ENCODE data around the gene CIT. TPM values are rescaled to one million over a fixed set of nuclear protein-coding genes. Genes with fewer than 3 reads are reported as not detected.

Gene CIT
- total RNA-seq, 2 experiments from 2014 or later, result 43.3 to 48.4 TPM

DNA sequence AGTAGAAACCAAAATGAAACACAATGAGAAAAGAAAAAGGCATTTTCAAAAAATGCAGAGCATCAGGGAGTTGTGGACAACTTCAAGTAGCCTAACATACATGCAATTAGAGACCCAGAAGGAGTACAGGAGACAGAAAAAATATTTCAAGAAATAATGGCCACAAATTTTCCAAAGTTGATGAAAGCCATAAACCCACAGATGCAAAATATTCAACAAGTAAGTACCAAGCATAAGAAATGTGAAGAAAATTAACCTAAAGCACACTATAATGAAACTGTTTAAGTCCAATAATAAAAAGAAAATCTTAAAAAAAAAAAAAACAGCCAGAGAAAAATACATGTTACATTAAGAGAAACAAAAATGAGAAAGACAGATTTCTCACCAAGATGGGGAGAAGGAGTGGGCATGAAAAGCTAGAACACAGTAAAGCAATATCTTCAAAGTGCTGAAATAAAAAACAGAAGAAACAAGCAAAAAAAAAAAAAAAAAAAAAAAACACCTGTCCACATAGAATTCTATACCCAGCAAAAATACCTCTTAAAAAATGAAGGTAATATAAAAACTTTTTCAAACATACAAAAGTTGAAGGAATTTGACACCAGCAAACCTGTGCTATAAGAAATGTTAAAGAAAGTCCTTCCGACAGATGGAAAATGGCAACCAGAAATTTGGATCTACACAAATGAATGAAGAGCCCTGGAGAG, 132.1 kb downstream of the CIT start:
- H3K36me3 Mint-ChIP-seq (ENCODE audit: low read depth), result peaks cover 31% of the 10 kb centered on the region
- ATAC-seq (no peak), DNase-seq (no peak)
- CTCF ChIA-PET, result no interaction called here
- no peaks in the 10 kb centered on the region for H3K4me1 Mint-ChIP-seq (ENCODE audit: low read depth)
- no peak overlapping the region for H3K27ac Mint-ChIP-seq
- no peaks in the 10 kb centered on the region for H3K27me3 Mint-ChIP-seq
- TF ChIP-seq, protein P1, sequence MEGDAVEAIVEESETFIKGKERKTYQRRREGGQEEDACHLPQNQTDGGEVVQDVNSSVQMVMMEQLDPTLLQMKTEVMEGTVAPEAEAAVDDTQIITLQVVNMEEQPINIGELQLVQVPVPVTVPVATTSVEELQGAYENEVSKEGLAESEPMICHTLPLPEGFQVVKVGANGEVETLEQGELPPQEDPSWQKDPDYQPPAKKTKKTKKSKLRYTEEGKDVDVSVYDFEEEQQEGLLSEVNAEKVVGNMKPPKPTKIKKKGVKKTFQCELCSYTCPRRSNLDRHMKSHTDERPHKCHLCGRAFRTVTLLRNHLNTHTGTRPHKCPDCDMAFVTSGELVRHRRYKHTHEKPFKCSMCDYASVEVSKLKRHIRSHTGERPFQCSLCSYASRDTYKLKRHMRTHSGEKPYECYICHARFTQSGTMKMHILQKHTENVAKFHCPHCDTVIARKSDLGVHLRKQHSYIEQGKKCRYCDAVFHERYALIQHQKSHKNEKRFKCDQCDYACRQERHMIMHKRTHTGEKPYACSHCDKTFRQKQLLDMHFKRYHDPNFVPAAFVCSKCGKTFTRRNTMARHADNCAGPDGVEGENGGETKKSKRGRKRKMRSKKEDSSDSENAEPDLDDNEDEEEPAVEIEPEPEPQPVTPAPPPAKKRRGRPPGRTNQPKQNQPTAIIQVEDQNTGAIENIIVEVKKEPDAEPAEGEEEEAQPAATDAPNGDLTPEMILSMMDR (IDR thresholded peaks at IDR 0.05), result no peak
- peaks cover 23% of the 10 kb centered on the region for H3K9me3 Mint-ChIP-seq
- intact Hi-C loops (cut with micrococcal nuclease), result no loop called here
- H3K4me3 Mint-ChIP-seq, result no peak overlapping the region
- POLR2A ChIA-PET, result no interaction called here

DNA sequence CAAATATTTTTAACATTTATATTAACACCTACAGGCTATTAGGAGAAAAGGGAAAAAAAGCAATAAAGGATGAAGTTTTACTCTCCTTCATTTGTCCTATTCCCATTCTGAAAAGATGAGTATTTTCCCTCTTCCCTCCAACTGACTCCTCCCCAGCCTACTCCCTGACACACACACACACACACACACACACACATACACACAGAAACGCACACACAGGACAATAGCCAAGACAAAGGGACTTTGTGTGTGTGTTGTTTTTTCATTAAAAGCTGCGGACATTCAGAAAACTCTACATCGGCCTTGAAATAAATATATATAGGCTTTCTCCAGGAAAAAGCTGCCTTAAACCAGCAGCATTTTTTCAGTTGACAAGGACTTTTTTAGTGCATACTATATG, 134.4 kb downstream of the CIT start:
- Mint-ChIP-seq H3K4me3 (no peak overlapping the region), H3K27ac (no peak overlapping the region), H3K27me3 (no peaks in the 10 kb centered on the region), H3K4me1 (ENCODE audit: low read depth) (no peaks in the 10 kb centered on the region), H3K9me3 (peaks cover 23% of the 10 kb centered on the region), H3K36me3 (ENCODE audit: low read depth) (peaks cover 32% of the 10 kb centered on the region)
- intact Hi-C loops (cut with micrococcal nuclease), result no loop called here
- TF ChIP-seq, protein P1 (IDR thresholded peaks at IDR 0.05), result no peak
- POLR2A ChIA-PET, result no interaction called here
- ATAC-seq (no peak), DNase-seq (no peak)
- CTCF ChIA-PET, result no interaction called here

DNA sequence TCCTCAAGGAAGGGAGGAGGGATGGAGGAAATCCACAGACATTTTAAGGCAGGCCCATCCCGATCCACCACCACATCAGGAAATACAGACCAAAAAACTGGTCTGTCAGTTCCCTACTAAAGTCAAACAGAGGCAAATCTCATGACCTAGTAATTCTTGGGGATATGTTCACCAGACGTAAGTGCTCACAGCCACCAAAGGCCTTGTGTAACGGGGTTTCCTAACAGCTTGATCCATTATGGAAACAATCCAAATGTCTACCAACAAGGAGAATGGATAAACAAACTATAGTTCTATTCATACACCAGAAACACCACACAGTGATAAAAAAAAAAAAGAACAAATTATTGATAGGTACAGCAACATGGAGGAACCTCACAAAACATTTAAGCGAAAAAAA, 136.3 kb downstream of the CIT start:
- intact Hi-C loops (cut with micrococcal nuclease), result no loop called here
- ChIA-PET POLR2A (no interaction called here), CTCF (interaction anchor here (0.6 to 1.2 kb wide), 2 partner anchors 41 to 111 kb away, joined by 3 read pairs; no protein-coding TSS in a partner anchor)
- DNase-seq (no peak), ATAC-seq (no peak)
- H3K36me3 Mint-ChIP-seq (ENCODE audit: low read depth), result peaks cover 32% of the 10 kb centered on the region
- no peaks in the 10 kb centered on the region for H3K4me1 Mint-ChIP-seq (ENCODE audit: low read depth)
- H3K9me3 Mint-ChIP-seq, result peaks cover 14% of the 10 kb centered on the region
- TF ChIP-seq, protein P1 (IDR thresholded peaks at IDR 0.05), result no peak
- no peaks in the 10 kb centered on the region for H3K27me3 Mint-ChIP-seq
- H3K27ac Mint-ChIP-seq, result no peak overlapping the region
- H3K4me3 Mint-ChIP-seq, result no peak overlapping the region

DNA sequence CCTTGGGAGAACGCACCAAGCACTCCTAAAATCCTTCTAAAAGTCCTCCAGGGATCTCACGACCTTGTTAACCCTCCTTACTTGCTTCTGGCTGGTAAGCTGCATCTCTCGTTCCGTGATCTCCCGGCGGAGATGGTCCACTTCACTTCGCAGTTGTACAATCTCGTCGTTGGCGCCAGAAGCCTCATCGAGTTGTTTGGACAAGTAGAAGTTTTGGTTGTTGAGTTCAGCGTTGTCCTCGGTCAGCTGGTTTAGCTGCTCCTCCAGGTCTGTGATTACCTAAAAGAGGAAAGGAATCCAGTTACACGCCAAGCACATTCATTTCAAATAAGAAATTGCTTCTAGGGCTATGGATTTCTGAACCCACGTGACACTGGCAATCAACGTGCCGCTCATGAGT, 142.0 kb downstream of the CIT start:
- ChIA-PET POLR2A (no interaction called here), CTCF (no interaction called here)
- Mint-ChIP-seq H3K9me3 (no peaks in the 10 kb centered on the region), H3K36me3 (ENCODE audit: low read depth) (peaks cover 18% of the 10 kb centered on the region), H3K27me3 (no peaks in the 10 kb centered on the region), H3K4me3 (no peak overlapping the region), H3K4me1 (ENCODE audit: low read depth) (no peaks in the 10 kb centered on the region), H3K27ac (no peak overlapping the region)
- no peak for ATAC-seq
- intact Hi-C loops (cut with micrococcal nuclease), result no loop called here
- TF ChIP-seq, protein P1 (IDR thresholded peaks at IDR 0.05), result no peak
- no peak for DNase-seq

DNA sequence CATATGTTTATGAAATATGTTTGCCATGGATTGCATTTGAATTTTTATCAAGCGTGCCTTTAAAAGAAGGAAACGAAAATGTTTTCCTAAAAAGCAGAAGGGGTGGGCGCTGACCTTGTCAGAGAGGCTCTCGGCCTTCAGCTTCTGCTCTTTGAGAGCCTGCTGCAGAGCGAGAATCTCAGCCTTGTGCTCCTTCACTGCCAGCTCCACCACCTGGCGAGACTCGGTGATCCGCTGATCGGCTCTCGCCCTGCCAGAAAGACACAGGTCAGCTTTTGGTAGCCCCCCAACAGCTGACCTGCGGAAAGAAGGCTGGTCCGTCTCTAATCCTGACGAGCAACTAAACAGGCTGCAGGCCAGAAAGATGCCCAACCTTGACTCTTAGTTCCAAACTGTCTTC, 146.7 kb downstream of the CIT start:
- intact Hi-C loops (cut with micrococcal nuclease), result no loop called here

More for the DNA sequence above, 146.7 kb downstream of the CIT start:
- TF ChIP-seq, protein P1 (IDR thresholded peaks at IDR 0.05), result no peak
- ChIA-PET POLR2A (no interaction called here), CTCF (no interaction called here)
- Mint-ChIP-seq H3K27me3 (no peaks in the 10 kb centered on the region), H3K27ac (no peak overlapping the region), H3K4me1 (ENCODE audit: low read depth) (no peaks in the 10 kb centered on the region), H3K4me3 (no peak overlapping the region), H3K9me3 (no peaks in the 10 kb centered on the region), H3K36me3 (ENCODE audit: low read depth) (peaks cover 20% of the 10 kb centered on the region)
- ATAC-seq (no peak), DNase-seq (no peak)

Measured in activated CD8-positive, alpha-beta T cell treated with anti-CD3 and anti-CD28 coated beads for 36 hours (primary cell).